Neural cell (in vitro differentiated cells): ENCODE data around the gene NF1.

Experiments
- EP300 ChIP-seq: fragments of 450-650 bp; conservative IDR thresholded peaks from 2 replicates; pipeline ENCODE4 v1.6.1; 2014; ENCODE audit warnings: antibody characterized with exemption, mild to moderate bottlenecking, moderate library complexity; ENCODE audit not compliant: poor library complexity, severe bottlenecking
- EZH2 ChIP-seq: fragments of 200-600, 300-800 bp; shearing (Covaris generic), sonication (generic); IDR thresholded peaks from 2 replicates; pipeline ENCODE4 v1.6.1; 2014; ENCODE audit warnings: antibody characterized with exemption, low read length, borderline replicate concordance, mild to moderate bottlenecking; ENCODE audit not compliant: insufficient read depth, poor library complexity, severe bottlenecking
- POLR2AphosphoS5 ChIP-seq: IDR thresholded peaks from 2 replicates; pipeline ENCODE4 v1.6.1; 2012
- RAD21 ChIP-seq: fragments of 450-650 bp; conservative IDR thresholded peaks from 2 replicates; pipeline ENCODE4 v1.6.1; 2014; ENCODE audit warnings: antibody characterized with exemption, mild to moderate bottlenecking, moderate library complexity
- TAF1 ChIP-seq: IDR thresholded peaks from 2 replicates; pipeline ENCODE4 v1.6.1; 2012; ENCODE audit warnings: low read depth
- TF ChIP-seq, protein P1 (sequence below): IDR thresholded peaks from 2 replicates; pipeline ENCODE4 v1.6.1; 2012; ENCODE audit warnings: borderline replicate concordance
- TF ChIP-seq, protein P2 (sequence below): fragments of 450-650 bp; IDR thresholded peaks from 2 replicates; pipeline ENCODE4 v1.5.1; 2014; ENCODE audit warnings: antibody characterized with exemption, mild to moderate bottlenecking, moderate library complexity; ENCODE audit not compliant: poor library complexity, severe bottlenecking

DNA sequence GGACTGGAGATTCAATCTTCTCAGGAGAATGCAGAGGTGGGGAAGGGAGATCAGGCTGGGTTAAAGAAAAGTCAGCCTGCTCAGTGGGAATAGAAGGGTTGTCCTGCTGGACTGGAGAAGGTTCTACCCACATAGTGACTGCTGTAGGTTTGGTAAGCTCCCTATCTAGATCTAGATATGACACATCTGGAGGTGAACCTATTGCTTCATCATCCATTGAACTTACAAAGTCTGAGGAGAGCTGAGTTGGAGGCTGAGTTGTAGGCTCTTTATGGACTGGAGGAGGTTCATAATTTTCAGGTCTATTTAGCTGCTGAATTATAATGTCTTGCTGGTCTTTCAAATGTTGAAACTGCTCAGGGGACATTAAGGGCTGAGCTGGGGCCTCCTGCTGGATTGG, 46.0 kb upstream of the NF1 start:
- TF ChIP-seq, protein P1, sequence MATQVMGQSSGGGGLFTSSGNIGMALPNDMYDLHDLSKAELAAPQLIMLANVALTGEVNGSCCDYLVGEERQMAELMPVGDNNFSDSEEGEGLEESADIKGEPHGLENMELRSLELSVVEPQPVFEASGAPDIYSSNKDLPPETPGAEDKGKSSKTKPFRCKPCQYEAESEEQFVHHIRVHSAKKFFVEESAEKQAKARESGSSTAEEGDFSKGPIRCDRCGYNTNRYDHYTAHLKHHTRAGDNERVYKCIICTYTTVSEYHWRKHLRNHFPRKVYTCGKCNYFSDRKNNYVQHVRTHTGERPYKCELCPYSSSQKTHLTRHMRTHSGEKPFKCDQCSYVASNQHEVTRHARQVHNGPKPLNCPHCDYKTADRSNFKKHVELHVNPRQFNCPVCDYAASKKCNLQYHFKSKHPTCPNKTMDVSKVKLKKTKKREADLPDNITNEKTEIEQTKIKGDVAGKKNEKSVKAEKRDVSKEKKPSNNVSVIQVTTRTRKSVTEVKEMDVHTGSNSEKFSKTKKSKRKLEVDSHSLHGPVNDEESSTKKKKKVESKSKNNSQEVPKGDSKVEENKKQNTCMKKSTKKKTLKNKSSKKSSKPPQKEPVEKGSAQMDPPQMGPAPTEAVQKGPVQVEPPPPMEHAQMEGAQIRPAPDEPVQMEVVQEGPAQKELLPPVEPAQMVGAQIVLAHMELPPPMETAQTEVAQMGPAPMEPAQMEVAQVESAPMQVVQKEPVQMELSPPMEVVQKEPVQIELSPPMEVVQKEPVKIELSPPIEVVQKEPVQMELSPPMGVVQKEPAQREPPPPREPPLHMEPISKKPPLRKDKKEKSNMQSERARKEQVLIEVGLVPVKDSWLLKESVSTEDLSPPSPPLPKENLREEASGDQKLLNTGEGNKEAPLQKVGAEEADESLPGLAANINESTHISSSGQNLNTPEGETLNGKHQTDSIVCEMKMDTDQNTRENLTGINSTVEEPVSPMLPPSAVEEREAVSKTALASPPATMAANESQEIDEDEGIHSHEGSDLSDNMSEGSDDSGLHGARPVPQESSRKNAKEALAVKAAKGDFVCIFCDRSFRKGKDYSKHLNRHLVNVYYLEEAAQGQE: no peak
- TF ChIP-seq, protein P2, sequence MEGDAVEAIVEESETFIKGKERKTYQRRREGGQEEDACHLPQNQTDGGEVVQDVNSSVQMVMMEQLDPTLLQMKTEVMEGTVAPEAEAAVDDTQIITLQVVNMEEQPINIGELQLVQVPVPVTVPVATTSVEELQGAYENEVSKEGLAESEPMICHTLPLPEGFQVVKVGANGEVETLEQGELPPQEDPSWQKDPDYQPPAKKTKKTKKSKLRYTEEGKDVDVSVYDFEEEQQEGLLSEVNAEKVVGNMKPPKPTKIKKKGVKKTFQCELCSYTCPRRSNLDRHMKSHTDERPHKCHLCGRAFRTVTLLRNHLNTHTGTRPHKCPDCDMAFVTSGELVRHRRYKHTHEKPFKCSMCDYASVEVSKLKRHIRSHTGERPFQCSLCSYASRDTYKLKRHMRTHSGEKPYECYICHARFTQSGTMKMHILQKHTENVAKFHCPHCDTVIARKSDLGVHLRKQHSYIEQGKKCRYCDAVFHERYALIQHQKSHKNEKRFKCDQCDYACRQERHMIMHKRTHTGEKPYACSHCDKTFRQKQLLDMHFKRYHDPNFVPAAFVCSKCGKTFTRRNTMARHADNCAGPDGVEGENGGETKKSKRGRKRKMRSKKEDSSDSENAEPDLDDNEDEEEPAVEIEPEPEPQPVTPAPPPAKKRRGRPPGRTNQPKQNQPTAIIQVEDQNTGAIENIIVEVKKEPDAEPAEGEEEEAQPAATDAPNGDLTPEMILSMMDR: no peak
- no peak for TF ChIP-seq EP300
- TF ChIP-seq POLR2AphosphoS5: no peak
- no peak for TF ChIP-seq EZH2
- TF ChIP-seq RAD21: no peak
- TF ChIP-seq TAF1: no peak
